ENCODE data around the gene SFI1.
"Not testable (repeated sequence)": the region's sequence is repeated elsewhere in the genome, so short reads cannot be mapped to it uniquely, and the experiment has no call there.

SFI1 gene, protein sequence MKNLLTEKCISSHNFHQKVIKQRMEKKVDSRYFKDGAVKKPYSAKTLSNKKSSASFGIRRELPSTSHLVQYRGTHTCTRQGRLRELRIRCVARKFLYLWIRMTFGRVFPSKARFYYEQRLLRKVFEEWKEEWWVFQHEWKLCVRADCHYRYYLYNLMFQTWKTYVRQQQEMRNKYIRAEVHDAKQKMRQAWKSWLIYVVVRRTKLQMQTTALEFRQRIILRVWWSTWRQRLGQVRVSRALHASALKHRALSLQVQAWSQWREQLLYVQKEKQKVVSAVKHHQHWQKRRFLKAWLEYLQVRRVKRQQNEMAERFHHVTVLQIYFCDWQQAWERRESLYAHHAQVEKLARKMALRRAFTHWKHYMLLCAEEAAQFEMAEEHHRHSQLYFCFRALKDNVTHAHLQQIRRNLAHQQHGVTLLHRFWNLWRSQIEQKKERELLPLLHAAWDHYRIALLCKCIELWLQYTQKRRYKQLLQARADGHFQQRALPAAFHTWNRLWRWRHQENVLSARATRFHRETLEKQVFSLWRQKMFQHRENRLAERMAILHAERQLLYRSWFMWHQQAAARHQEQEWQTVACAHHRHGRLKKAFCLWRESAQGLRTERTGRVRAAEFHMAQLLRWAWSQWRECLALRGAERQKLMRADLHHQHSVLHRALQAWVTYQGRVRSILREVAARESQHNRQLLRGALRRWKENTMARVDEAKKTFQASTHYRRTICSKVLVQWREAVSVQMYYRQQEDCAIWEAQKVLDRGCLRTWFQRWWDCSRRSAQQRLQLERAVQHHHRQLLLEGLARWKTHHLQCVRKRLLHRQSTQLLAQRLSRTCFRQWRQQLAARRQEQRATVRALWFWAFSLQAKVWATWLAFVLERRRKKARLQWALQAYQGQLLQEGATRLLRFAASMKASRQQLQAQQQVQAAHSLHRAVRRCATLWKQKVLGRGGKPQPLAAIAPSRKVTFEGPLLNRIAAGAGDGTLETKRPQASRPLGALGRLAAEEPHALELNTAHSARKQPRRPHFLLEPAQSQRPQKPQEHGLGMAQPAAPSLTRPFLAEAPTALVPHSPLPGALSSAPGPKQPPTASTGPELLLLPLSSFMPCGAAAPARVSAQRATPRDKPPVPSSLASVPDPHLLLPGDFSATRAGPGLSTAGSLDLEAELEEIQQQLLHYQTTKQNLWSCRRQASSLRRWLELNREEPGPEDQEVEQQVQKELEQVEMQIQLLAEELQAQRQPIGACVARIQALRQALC

DNA sequence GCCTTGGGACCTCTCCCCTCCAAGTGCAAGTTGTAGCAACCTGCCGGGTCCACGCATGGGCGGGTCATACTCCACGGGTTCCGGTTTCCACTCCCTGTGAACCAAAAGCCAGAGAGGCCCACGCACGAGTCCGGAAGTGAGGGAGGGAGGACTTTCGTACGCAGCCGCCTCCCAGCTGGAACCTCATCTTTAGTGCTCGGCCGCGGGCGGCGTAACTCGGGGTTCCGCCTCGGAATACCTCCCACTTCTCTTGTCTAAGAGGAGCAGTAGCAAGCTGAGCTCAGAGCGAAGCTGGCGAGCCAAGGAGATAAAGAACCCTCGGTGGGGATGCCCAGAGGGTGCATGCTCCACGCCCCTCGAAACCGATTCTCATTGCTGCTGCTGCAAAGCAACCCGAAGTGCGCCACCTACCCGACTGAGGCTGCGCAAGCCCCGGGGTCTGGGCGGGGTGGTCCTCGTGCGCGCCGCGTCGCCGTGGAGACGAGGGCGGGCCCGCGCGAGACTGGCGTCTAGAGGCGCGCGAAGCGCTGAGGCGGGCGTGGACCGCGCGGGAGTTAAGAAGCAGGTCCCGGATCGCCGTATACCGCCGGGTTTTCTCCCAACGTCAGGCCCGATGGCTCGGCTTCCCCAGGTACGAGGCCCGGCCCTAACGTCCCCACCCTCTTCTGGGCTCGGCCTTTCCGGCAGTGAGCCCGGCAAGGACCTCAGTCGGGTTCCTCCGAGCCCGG lies at the start of gene SFI1:
Gene SFI1 (plus strand): TSS at position 530 of the 728 bp plus-strand sequence. CDS start 11,749 bp downstream, outside the sequence.
- peak; percentile 95 for DNase-seq (ENCODE audit: low read depth)

DNA sequence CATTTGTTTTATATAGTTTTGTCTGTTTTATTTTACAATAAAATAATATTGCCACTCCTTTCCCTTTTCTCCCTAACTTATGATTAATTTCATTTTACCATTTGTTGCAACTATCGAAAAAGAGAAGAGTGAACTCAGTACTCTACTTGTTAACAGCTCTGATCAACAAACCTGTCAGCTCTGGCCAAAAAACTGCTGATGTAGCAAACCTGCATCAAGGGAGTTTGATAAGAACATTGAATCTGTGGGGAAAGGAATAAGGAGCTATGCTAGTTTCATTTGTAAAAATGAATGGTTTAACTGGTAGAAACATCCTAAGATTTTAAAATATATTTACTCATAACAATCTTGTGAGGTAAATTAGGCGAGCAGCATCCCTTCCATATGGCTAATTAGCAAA lies 49.6 kb upstream of the SFI1 start:
- DNase-seq (ENCODE audit: low read depth), result no peak

DNA sequence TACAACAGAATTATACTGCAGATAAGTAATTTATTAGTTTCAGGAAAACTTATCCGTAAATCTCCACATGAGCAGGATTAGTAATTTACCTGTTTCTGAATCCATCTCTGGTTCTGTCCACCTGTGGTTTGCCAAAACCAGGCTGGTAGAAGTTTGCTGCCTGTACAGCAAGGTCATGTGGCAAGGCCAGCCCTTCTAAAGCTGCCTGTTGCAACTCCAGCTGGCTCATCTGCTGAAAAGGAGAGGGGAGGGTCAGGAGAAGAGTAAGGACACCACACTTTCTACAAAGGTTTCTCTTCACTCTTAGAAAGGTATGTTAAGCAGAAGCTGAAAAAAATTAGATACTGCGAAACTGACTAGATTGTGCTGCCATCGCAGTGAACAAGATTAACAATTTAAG lies 49.0 kb upstream of the SFI1 start:
- DNase-seq (ENCODE audit: low read depth), result no peak

DNA sequence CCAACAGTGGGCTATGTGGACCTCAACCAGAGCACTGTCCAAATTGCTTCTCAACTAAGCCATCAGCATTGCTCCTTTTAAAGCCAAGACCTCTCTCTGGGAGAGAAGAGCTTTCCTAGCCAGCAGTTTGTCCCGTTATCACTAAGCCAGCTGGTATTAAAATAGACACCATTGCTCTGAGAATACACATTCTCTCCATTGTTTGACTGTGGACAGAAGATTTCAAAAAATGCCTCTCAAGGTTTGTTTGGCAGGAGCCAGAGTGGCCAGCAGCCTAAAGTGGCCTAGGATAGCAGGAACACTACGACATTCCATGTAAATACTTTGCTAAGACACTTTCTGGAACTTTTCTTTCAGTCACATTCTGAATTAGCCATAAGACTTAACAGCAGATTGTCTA lies 48.0 kb upstream of the SFI1 start:
- DNase-seq (ENCODE audit: low read depth), result no peak

DNA sequence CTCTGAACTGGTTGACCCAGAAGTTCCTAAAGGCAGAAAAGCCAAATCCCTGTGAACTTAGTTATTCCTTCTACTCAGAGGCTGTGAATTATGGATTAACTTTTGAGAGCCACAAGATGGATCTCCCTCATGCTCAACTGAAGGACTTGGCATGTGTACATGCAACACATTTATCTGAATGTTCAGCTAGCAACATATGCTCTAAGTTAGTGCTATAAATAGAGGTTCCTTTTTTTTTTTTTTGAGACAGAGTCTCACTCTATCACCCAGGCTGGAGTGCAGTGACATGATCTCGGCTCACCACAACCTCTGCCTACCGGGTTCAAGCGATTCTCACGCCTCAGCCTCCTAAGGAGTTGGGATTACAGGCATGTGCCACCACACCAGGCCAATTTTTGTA lies 46.8 kb upstream of the SFI1 start:
- no peak for DNase-seq (ENCODE audit: low read depth)

DNA sequence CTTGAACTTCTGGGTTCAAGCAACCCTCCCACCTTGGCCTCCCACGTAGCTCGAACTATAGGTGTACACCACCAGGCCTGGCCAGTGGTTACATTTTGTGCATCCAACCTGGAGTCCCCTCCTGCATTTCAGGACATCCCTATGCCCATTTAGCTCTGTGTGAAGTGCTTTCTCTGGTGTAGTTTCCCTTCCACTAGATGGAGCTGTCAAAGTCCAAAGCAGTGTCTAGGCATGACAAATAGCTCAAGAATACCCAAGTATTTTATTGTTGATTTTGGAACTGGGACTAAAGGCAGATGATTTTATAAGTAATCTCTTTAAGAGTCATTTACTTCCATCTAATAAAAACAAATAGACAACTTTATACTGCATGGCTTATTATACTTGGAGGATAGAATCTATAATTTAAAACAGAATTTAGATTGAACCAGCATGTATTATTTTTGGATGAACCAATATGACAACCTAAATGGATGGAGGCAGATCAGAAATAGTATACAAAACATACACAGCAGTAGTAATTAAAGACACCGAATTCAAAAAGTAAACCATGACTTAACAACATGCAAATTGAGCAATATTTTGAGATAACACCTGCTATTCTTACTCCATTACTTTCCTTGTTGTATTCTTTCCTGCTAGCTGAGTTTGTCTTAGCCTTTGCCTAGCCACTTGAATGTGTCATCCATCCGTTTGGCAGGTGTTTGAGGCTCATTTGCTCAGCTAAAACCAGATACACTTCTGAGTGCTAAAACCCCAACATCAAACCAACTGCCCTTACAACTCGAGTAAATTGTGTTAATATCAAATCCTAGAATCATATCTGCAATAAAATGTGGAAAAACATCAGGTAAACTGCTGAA lies 44.4 kb upstream of the SFI1 start:
- no peak for DNase-seq (ENCODE audit: low read depth)

DNA sequence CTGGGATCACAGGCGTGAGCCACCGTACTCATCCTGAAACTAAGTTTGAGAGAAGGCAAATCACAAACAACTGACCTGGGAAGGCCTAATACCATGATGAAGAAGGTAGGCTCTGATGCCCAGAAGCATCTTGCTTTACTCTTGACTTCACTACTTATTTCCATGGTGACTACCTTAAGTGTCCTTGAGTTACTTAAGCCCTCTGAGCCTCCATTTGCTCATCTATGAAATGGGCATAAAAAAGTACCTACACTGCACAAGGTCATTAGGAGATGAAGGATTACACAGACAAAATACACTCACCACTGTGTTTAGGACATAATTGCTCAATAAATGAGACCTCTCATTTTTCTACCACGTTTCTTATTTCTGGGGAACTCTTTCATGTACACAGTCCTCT lies 34.6 kb upstream of the SFI1 start:
- DNase-seq (ENCODE audit: low read depth), result no peak

DNA sequence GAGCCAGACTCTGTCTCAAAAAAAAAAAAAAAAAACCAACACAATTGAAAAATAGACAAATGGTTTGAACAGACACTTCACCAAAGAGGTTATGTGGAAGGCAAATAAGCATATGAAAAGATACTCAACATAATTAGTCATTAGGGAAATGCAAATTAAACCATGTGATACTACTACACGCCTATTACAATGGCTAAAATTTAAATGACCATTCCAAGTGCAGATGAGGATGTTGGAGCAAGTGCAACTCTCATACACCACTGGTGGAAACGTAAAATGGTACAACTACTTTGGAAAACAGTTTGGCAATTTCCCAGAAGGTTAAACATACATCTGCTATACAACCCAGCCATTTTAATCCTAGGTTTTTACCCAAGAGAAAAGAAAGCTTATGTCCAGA lies 31.0 kb upstream of the SFI1 start:
- no peak for DNase-seq (ENCODE audit: low read depth)

DNA sequence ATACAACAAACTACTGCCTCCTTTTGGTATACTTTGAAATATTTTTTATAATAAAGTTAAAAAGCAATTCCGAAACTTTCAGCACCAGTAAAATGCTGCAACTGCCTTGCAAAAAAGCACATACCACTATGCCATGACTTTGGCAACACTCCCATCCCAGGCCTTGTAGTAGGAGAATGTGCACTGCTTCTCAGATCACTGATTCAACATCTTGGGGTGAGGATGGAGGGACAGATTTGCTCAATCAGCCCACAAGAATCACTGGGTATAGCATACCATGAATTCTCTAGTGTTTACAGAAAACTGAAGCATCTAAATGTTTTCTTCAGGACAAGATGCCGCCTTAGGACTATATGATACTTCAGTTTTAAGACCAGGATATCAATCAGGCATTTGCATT lies 21.6 kb upstream of the SFI1 start:
- no peak for DNase-seq (ENCODE audit: low read depth)

DNA sequence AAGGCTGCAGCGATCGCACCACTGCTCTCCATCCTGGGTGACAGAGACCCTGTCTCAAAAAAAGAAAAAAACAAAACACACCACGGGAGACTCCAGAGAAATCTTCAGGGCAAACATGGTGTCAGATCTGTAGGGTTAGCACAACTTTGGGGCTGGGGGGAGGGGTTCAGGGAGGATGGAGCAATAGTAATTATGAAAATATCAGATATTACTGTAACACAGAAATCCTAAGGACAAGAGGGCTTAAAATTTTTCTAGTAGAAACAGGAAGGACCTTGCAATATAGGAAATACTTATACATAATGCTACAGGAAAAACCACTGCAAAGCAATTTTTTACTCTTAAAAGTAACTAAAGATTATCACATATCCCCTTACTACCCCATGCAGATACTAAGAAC lies 20.5 kb upstream of the SFI1 start:
- DNase-seq (ENCODE audit: low read depth), result no peak

DNA sequence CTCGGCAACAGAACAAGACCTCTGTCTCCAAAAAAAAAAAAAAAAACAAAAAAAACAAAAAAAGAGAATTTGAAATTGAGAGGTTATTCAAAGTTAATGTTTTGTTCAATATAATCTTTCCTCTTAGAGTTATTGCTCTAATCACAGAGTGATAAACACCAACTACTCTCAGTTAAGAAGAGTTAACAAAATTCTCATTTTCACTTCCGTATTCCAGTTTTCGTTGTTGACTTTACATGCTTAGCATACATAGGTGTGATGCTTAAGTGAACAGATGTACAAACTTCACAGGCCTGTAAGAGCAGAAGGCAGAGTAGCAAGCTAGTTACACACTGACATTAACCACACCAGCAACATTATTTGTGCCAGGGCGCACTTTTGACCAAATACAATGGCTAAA lies 19.0 kb upstream of the SFI1 start:
- no peak for DNase-seq (ENCODE audit: low read depth)

DNA sequence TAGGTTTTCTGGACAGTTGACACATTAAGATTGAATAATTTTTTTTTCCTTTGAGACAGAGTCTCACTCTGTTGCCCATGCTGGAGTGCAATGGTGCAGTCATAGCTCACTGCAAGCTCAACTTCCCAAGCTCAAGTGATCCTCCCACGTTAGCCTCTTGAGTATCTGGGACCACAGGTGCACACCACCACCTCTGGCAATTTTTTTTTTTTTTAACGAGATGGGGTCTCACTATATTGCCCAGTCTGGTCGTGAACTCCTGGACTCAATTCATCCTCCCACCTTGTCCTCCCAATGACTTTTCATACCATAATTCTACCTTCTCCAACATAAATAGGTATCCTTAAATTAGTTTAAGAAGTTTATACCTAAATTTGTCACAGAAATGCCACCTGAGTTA lies 15.2 kb upstream of the SFI1 start:
- no peak for DNase-seq (ENCODE audit: low read depth)

DNA sequence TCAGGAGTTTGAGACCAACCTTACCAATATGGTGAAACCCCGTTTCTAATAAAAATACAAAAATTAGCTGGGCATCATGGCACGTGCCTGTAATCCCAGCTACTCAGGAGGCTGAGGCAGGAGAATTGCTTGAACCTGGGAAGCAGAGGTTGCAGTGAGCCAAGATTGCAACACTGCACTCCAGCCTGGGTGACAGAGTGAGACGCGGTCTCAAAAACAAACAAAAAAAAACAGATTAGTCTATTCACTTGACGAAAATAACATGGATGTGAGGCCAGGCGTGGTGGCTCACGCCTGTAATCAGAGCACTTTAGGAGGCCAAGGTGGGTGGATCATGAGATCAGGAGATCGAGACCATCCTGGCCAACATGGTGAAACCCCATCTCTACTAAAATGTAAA lies 13.9 kb upstream of the SFI1 start:
- DNase-seq (ENCODE audit: low read depth), result not testable (repeated sequence)

DNA sequence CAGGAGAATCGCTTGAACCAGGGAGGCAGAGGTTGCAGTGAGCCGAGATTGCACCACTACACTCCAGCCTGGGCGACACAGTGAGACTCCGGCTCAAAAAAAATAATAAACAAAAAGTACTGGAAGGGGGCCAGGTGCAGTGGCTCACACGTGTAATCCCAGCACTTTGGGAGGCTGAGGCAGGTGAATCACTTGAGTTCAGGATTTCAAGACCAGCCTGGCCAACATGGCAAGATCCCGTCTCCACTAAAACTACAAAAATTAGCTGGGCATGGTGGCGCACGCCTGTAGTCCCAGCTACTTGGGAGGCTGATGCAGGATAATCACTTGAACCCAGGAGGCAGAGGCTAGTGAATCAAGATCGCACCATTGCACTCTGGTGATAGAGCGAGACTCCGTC lies 10.0 kb upstream of the SFI1 start:
- not testable (repeated sequence) for DNase-seq (ENCODE audit: low read depth)

DNA sequence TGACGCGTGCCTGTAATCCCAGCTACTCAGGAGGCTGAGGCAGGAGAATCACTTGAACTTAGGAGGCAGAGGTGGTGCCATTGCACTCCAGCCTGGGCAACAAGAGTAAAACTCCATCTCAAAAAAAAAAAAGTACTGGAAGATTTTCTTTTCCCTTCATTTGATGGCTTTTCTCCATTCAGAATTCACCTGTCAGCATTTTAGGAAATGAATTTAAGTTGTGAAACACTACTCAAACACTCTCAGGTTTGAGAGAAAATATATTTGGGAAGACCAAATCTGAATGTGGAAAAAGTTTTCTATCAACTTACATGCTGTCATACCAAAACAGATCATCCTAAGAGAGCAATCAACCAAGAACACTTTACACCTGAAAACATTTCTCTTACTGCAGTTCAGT lies 9.4 kb upstream of the SFI1 start:
- DNase-seq (ENCODE audit: low read depth), result no peak

DNA sequence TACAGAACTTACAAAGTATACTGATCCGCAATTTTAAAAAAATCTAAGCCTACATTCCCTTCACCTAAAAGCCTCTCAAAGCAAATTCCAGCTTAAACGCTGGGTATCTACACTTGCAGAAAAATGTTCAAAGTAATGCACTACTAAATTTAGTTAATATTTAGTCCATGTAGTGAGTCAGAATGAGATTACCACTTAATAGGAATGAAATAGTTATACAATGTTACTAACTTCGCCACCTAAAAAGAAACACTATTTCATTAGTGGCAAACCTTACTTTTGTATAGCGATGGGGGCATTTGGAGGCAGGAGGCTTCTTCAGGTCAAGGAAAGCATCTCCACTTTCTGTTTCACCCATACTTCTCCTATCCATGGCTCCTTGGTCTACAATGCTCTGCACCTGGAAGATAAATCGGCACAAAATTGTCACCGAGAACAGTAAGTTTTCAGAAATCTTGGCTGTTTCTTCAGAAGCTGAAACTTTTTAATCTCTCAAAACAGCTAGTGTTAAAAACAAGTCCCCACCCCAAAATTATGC lies 7.9 kb upstream of the SFI1 start:
- no peak for DNase-seq (ENCODE audit: low read depth)

DNA sequence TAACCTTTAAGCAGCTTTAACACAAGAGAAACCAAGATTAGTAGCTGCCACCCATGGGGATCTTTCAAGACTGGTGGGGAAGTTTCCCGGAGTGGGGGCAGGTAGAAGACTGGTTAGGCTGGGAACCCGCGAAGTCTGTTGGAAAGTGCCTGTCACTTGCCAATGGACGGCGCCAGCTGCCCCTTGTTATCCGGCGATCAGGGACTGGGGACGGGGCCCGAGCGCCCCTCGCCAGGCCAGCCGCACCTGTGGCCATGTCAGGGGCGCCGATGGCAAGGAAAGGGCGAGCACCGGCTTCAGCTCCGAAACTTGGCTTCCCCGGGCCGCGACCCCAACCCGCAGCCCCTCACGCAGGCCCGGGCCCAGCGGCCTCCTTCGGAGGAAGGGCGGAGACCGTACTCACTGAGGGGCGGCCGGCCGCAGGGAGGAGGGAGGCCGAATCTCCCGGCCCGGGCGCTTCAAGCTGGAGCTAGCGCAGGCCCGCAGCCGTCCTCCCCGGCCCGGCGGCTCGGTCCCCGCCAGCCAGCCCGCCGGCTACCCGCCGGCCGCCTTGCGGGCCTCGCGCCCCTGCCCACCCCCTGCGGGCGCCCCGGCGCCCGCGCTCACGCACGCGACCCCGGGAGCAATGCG lies 7.2 kb upstream of the SFI1 start:
- DNase-seq (ENCODE audit: low read depth), result peak; percentile 6

DNA sequence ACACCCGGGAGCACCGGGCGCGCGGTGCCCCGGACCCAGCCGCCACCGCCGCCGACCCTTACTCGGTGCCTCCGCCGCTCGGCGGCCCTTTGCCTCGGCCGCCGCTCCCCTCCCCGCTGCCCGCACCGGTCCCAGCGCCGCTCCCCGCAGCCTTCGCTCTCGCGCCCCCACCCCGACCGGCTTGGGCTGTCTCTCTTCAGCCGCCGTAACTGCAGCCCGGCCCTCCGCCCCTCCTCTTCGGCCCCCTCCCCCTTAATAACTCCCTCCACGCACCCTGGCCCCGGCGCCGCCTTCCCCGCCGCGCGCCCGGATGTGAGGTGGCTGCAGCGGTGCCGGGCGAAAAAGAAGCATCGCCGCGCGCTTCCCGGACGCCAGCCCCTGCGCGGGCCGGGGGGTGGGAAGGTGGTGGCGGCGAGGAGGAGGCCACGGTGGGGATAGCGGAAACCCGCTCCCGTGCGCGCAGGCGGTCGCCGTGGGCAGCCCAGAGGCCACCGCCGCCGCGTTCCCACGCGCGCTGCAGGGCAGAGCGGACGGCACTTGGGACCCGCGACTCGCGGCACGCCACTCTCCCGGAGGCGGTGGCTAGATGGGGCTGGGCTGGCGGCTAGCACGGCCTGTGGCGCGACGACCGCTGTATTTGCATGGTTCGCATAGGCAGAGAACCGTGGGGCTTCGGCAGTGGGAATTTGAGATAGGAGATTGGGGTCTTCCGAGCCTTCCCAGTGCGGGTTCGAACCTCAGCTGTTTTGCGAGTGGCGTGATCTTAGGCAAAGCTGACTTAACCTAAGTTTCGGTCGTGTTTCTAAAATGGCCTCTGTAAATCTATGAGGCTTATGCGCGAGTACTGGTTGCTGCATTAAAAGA lies 6.5 kb upstream of the SFI1 start, which contains the start of gene EIF4ENIF1:
Gene EIF4ENIF1 (minus strand): TSS at position 211 of the 864 bp plus-strand sequence. CDS start 1,124 bp downstream, outside the sequence.
- peak; percentile 73 for DNase-seq (ENCODE audit: low read depth)

DNA sequence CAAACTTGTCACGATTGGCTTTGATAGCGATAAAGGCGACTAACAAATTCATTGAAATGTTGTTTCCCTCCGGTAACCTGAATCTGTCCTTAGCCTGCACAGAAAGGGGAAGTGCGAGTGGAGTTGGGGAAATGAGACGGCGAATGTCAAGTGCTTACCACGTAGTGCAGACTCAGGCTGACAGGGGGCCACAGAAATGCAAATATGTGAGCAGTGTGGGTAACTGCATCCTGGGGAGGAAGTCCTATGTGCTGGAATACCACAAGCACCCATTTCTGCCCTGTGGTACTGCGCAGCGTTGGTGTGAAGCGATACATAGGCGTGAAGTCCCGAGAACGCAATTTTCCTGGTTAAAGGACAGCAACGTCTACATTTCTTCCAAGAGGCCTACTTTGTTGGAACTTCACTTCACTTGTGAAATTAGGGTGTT lies 5.8 kb upstream of the SFI1 start:
- peak; percentile 31 for DNase-seq (ENCODE audit: low read depth)
